HG02943 (cell line): ENCODE data around the gene CBFA2T3.
"Not testable (repeated sequence)": the region's sequence is repeated elsewhere in the genome, so short reads cannot be mapped to it uniquely, and the experiment has no call there.

Experiments used
- ATAC-seq: cut with Tn5 transposase; IDR thresholded peaks from one replicate; pipeline ENCODE4 v1.9.1; 2021; ENCODE audit warnings: mild to moderate bottlenecking, low read depth, moderate library complexity; ENCODE audit not compliant: unreplicated experiment

CBFA2T3 gene

DNA sequence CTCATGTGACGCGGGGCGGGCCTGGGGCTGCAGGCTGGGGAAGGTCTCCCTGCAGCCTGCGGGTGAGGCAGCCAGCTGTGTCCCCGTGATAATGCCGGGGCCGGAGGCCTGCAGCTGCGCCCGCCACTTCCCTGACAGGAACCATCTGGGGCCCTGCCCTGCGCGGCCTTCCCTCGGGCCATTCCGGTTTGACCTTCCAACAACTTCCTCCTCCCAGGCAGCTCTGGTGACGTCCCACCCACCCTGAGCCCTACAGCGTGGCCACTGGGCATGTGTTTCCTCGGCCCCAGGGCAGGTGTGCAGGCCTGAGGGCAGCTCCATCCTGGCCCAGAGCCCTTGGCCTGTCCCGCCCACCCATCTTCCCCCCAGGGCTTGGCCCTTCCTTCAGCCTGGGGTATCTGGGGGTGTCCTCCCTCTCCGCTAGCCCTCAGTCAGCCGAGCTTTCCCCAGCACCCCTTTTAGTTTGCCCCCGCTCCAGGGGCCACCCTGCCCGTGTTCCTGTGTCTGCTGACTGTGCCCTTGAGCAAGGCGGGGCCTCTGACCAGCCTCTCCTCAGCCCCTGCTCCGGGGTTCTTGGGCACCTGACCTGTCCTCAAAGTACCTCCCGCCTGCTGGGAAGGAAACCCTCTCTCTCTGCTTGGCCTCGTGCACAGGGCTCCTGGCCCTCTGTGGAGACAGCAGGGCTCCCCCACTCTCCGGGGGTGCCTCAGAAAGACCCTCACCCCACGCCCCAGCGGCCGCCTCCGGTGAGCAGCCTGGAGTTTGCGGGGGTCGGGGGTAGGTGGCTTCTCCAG lies at the start of gene CBFA2T3:
Gene CBFA2T3, minus strand, starts transcription at position 190 of the 794 bp plus-strand sequence. CDS start 400 bp downstream, outside the sequence.
- ATAC-seq = no peak

DNA sequence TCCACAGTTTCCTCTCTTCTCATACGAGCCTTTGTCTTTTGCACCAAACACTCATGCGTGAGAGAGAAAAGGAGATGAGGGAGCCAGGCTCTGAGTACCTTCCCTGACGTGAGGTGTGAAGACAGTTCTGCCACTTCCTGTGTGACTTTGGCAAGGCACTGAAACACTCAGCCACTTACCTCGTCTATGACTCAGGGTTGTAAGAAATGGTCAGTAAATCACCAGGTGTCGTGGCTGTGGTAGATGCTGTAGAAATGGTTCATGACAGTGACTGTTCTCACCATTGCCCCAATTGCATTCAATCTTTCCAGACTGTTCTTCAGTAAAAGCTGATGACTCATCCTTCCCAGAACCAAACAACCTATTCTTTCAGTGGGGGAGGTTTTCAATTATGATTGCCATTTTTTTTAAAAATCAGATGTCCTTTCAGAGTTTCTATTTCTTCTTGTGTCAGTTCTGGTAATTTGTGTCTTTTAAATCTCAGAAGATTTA lies 49.2 kb upstream of the CBFA2T3 start:
- ATAC-seq = no peak

DNA sequence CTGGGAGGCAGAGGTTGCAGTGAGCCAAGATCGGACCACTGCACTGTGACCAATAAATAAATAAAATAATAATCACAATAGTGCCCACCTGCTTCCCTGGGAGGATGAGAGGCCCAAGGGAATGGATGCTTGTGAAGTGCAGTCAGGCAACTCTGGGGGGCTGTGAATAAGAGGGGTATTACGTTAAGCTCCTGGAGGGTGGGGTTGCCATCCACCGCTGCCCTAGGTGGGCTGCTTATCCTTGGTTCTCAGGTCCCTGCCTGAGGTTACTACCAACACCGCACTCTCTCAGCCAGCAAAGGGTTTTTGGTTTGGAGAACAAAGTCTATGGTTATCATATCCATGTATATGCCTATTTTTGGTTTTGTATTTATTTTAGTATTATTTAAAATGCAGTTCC lies 48.6 kb upstream of the CBFA2T3 start:
- ATAC-seq = no peak

DNA sequence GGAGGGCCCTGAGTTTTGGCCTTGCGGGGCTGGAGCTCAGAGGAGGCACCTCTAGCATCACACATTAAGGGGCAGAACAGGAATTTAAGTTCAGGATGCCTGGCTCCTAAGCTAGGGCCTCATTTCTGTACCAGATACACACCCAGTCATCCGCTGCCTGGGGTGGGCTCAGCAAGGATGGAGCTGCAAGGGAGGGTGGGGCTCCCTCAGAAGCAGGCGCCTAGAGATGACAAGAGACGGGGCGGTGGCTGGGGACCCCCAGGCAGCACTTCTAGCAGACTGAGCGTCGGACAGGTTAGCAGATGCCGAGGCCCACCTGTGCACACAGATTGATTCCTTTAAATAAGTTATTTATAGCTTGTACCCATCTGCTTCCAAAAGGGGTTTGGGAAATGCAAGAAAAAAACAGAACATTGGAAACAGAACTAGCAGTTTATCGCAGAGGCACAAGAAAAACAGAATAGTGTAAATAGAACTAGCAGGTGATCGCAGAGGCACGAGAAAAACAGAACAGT lies 47.6 kb upstream of the CBFA2T3 start:
- ATAC-seq = no peak

DNA sequence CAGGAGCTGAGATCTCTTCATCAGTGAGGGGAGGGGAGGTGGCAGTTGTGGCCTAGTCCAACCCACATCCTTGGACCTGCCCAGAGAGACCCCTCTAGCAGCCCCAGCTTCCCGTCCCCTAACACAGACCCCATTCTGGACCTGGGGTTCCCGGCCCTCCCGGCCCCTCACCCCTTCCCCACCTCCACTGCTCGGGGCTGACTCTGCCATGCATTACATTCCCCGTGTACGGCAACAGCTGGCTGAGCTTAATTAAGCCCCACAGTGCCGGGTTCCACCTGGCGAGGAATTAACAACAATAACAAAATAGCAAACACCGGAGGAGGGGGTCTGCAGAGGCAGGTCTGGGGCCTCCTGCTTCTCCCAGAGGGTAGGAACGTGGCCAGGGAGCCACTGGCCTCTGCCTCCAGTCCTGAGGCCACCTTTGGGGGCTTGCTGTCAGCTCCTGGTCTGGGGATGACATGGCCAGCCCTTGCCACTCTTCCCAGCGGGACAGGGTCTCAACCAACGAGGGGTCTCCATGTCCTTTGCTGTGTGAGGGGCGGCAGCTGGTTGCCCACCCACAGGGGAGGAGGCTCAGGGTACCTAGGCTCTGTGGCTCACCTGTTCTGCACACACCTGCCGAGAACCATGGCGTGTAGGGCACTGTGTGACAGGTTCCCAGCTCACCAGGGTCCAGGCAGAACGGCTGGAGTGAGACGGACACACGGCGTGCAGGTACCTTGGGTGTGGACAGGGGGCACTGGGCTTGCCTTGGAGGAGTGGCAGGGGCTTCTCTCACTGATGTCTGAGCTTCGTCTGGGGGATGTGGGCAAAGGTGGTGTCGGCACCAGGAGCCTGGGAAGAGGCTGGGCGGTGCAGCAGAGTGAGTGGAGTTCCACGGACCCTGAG lies 46.9 kb upstream of the CBFA2T3 start:
- ATAC-seq = no peak

DNA sequence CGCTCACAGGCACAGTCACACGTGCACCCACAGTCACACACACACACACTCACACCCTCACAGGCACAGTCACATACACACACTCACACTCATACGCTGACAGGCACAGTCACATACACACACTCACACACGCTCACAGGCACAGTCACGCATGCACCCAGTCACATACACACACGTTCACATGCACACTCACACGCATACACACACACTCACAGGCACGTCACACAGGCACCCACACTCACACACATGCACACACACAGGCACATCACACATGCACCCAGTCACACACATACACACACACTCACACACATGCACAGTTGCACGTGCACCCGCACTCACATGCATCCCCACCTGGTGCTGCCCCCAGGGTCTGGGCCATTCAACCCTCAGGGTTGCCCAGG lies 46.1 kb upstream of the CBFA2T3 start:
- ATAC-seq = no peak

DNA sequence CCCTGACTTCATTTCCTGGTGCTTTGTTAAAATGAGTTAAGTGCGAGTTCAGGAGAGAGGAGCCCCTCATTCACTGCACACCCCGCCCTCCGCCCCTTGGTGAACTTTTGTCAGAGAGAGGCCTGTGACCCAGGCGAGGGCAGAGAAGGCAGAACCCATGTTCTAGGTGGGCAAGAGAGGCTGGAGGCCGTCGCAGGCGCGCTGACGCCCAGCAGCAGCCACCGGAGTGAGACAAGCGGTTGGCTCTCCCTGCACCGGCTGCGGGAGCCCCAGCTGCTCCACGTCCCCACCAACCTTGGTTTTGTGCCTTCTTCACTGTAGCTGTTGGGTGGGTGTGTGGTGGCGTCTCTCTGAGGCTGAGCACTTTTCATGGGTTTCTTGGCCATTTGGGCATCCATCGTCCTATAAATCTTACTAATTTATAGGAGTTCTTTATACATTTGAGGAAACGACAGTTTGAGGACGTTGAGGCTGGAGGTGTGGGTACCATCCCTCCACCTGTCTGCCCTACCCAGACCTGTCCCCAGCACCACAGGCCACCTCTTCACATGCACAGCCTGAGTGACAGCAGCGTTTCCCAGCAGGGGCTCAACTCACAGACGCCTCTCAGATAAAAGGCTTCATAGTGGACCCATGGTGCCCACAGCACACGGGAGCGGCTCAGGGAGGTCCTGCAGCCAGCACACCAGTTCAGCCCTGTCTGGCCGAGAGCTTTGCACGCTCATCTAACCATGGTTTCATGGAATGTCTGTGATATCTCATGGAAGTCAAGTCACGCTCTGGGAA lies 45.2 kb upstream of the CBFA2T3 start:
- no peak for ATAC-seq

DNA sequence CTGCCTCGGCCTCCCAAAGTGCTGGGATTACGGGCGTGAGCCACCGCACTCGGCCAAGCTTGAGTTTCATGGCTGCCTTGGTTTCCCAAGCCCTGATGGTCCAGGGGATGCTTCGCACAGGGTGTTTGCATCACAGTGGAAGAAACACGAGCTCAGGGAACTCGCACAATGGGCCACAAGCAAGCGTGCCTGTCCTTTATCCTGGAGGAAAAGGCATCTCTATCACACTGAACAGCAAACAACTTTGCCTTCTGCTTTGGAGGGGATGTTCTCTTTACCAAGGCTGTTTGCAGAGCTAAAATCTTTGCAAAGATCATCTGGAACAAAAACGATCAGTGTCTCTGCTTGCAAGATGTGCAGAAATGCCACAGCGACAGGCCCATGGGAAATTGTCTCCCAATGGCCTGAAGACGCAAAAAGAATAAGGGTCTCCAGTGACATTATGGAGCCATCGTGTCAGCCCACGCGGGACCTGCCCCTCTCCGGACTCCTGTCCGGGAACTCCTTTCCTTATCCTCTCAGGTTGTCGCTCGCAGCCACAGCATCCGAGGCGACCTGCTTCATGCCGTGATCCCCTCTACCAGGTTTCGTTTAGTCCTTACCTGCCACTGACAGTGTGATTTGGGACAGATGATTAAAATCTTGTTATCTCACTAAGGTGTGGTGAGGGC lies 44.1 kb upstream of the CBFA2T3 start:
- ATAC-seq = no peak

DNA sequence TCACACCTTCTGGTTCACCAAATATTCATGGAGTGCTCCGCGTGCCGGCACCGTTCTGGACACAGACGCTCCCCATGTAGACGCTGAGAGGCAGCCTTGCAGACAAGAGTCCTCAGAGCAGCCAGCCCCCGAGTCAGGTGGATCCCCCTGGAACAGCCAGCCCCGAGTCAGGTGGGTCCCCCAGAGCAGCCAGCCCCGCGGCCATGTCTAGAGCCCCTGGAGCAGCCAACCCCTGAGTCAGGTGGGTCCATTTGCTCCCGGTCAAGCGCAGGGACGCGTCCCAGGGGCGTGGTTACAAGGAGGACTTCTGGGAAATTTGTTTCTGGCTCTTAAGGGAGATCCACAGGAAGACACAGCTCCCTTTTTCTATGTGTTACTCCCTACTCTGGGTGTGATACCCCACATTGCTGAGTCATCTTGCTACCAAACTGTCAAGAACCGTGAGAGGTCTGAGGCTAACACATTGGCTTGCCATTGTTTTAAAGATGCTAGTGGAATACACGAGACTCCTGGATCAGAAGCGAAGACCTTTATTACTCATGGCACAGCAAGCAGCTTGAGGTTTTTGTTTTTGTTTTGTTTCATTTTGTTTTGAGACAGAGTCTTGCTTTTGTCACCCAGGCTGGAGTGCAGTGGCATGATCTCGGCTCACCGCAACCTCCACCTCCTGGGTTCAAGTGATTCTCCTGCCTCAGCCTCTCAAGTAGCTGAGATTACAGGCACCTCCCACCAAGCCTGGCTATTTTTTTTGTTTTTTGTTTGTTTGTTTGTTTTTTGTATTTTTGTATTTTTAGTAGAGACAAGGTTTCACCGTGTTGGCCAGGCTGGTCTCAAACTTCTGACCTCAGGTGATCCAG lies 43.3 kb upstream of the CBFA2T3 start:
- ATAC-seq = no peak

DNA sequence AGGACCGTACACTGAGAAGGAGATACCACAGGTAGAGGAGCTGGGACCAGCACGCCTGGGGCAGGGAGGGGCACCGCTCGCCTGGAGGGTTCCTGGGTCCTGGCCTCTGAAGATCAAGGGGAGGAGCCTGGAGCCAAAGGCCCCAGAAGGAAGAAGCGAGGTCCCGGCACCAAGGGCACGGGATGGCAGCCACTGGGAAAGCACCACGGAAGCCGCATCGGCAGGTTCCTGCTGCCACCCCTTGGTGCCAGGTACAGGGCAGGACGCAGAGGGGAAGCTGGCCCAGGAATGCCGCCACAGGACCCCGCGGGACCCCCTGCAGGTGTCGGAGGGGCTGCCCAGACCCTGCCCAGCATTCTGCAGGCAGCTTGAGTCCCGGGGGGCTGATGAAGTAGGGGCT lies 42.5 kb upstream of the CBFA2T3 start:
- ATAC-seq = no peak

DNA sequence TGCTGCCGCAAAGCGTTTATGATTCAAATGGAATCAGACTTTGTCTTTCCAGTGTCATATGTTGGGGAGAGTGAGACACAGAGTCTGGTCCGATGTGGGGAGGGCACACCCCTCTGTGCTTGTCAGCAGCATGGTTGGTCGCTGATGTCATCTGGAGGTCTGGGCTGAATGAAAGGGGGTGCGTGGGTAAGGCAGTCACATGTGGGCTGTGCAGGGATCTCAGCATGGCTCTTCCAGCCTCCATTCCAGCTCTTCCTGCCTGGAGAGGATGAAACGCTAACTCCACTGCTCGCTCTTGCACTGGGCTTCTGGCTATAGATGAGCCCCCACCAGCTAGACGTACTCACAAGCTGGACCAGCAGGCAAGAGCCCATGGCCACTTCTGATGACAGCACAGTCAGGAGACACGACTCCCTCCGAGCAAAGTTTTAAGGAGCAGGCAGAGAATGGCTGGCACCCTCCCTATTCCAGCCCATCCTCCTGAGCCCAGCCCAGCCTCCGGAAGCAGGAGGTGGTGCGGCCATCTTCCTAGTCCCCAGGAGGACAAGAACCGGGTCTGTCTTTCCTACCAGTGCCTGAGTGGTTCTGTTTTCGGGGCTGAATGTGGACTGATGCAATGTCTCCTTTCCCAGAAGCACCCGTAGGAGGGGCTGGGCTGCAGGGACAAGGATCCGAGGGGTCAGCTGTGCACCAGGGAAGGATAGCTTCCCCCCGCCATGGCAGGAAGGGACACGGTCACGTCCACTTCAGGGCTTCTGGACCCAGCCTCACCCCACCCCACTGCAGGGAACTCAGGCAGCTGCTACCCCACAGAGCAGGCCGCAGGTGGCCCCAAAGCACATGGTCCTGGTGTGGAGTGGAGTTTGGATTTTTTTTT lies 41.5 kb upstream of the CBFA2T3 start:
- no peak for ATAC-seq

DNA sequence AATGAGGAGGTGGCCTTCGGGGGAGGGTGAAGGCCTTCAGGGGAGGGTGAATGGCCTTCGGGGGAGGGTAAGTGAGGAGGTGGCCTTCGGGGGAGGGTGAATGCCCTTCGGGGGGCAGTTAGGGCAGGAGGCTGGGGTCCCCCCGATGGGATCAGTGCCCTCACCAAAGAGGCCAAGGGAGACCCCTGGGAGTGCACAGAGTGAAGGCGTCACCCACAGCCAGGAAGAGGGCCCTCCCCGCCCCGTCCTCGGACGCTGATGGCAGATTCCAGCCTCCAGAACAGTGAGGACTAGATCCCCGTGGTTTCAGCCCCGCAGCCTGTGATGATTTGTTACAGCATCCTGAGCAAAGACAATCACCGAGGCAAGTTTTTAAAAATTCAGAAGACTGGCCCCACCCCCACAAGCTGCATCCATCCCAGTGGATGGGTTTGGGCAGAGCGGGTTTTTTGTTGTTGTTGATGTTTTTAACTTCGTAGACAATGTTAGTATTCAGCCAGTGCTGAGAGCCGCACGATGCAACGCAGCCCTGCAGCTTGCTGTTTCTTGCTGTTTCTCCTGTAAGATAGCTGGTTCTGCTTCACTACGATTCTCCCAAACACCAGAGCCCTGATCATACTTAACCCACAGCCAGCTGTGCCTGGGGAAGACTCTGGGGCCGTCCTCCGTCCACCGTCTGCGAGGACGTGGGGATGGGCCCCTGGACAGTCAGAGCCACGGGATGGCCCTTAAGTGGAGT lies 40.7 kb upstream of the CBFA2T3 start:
- no peak for ATAC-seq

DNA sequence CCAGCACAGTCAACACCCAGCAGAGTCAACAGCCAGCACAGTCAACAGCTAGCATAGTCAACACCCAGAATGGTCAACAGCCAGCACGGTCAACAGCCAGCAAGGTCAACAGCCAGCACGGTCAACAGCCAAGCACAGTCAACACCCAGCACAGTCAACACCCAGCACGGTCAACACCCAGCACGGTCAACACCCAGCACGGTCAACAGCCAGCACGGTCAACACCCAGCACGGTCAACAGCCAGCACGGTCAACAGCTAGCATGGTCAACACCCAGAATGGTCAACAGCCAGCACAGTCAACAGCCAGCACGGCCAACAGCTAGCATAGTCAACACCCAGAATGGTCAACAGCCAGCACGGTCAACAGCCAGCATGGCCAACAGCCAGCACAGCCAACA lies 39.6 kb upstream of the CBFA2T3 start:
- not testable (repeated sequence) for ATAC-seq

DNA sequence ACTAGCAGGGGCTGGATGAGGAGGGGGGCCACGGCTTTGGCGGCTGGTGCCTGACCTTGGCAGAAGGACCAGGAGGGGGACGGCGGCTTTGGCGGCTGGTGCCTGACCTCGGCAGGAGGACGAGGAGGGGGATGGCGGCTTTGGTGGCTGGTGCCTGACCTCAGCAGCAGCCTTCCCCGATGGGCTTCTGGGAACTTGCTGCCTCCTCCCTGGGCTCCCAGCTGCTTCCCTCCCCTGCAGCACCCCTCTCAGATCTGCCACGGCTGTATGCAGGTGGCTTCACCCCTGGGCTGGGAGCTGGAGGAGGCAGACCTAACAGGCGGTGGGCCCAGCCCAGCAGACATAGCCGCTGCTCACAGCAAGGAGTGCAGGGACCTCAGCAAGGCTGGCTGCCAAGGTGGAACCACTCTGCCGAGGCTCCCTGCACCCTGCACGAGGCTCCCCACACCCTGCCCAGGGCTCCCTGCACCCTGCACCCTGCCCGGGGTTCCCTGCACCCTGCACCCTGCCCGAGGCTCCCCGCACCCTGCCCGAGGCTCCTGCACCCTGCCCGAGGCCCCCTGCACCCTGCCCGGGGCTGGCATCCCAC lies 38.4 kb upstream of the CBFA2T3 start:
- no peak for ATAC-seq

DNA sequence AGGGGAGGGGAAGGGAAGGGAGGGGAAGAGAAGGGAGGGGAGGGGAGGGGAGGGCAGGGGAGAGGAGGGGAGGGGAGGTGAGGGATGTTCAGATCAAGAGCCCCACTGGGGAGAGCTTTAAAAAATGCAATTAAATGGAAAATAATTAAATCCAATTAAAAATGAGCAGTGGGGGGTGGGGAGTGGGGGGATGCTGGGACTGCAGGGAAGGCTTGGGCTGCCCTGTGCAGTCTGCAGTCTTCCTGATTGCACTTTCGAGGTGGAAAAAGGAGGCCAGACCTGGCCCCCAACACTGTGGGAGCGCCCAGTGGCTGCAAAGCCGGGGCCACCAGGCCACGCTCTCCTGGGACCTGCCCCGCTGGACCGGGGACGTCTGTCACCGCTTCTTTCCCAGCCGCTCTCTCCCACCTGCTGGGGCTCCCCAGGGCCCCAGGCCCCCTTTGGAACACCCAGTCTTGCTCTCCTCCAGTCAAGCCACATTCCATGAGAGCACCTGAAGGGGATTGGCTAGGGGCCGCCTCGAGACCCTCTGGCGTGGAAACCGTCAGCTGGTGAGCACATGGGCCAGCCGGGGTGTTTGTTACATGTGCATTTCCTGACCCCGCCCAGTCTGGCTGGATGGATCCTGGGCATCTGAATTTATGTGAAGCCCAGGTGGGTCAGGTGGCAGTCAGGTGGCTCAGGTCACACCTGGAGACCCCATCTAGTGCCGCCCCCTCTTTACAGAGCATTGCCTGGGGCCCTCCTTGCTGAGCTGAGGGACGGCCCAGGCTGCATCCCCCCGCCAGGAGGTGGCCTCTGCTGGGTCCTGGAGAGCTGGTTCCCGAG lies 37.6 kb upstream of the CBFA2T3 start:
- ATAC-seq = no peak
